ENCODE results near the gene AP5S1.
A peak's percentile ranks its signal among the peaks of the same experiment; 100 is the strongest.

AP5S1 gene

DNA sequence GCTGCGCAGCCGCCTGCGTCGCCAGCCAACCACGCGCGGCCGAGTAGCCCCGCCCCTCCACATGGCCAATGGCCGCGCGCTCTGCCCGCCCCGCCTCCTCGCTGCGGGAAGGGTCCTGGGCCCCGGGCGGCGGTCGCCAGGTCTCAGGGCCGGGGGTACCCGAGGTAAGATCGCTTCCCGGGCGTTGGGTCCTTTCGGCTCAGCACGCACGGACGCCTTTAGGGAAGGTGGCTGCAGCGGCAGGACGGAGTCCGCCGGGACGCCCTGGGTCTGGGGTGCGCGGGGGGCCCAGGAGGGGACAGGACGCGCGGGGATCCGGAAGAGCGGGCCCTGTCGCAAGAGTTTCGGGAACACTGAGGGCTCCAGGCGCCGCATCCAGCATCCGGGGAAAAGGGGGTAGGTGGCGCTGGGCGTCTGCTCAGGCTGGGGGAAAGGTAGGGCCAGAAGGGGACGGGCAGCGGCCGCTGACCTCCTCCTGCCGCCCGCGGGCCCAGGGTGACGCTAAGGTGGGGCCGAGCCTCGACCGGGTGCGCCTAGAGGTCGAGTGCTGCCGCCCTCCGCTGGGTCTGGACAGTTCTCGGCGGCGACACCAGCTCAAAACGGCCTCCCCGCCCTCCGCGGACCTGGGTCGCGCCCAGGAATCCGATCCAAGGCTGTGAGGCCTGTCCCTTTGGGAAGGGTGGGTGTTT lies 26.5 kb downstream of the AP5S1 start, which contains the start of gene MAVS:
Gene MAVS, plus strand, starts transcription at position 95 of the 689 bp plus-strand sequence. CDS start 7,791 bp downstream, outside the sequence.
- peak; percentile 91 for DNase-seq

GRCh38 chr20:3847429-3847940 lies 27.1 kb downstream of the AP5S1 start:
- DNase-seq = no peak

DNA sequence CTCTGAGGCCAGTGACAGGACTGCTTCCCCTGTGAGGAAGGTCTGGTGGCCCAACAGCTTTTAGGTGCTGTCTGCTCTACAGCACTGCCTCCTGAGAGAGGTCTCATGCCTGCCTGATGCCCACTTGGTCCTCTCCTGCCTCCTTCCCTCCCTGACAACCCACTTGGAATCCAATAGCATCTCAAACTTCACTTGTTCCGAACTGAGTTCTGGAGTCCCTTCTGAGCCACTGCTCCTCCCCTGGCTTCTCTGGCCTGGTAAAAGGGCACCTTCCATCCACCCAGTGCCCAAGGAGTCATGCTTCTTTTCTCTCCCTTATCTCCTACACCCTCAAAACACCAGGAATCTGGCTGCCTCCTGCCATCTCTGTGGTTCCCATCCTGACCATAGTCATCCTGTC lies 28.2 kb downstream of the AP5S1 start:
- no peak for DNase-seq

DNA sequence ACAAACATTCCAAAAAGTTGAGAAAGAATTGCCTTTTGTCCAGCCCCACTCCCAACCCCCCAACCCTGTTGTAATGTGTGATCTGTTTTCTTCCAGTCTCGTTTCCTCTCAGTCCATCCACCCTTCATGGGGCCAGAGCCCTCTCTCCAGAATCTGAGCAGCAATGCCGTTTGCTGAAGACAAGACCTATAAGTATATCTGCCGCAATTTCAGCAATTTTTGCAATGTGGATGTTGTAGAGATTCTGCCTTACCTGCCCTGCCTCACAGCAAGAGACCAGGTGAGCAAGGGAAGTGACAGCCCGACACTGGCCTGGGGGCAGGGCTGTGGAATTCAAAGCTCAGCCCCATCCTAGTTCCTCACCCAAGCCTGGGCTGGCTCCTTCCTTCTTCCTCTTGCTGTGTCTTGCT lies 34.1 kb downstream of the AP5S1 start:
- no peak for DNase-seq

GRCh38 chr20:3857405-3857804 lies 37.1 kb downstream of the AP5S1 start:
- DNase-seq = peak; percentile 95

DNA sequence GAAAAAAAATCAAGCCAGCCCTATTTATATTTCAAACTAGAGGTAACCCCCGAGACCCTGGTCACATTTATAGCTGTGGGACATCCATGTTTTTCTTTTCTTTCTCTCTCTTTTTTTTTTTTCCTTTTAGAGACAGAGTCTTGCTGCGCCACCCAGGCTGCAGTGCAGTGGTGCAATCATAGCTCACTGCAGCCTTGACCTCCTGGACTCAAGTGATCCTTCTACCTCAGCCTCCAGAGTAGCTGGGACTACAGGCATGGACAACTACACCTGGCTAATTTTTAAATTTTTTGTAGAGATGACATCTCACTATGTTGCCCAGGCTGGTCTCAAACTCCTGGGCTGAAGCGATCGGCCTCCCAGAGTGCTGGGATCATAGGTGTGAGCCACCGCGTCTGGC lies 38.3 kb downstream of the AP5S1 start:
- no peak for DNase-seq

- no peak for DNase-seq
These were observed 40.8 kb downstream of the AP5S1 start for GRCh38 chr20:3861191-3861590.

- DNase-seq = no peak
These were observed 42.0 kb downstream of the AP5S1 start for GRCh38 chr20:3862333-3862732.

GRCh38 chr20:3863317-3863716 lies 43.0 kb downstream of the AP5S1 start:
- DNase-seq = no peak

- DNase-seq = no peak
These were observed 44.2 kb downstream of the AP5S1 start for GRCh38 chr20:3864518-3864917.

DNA sequence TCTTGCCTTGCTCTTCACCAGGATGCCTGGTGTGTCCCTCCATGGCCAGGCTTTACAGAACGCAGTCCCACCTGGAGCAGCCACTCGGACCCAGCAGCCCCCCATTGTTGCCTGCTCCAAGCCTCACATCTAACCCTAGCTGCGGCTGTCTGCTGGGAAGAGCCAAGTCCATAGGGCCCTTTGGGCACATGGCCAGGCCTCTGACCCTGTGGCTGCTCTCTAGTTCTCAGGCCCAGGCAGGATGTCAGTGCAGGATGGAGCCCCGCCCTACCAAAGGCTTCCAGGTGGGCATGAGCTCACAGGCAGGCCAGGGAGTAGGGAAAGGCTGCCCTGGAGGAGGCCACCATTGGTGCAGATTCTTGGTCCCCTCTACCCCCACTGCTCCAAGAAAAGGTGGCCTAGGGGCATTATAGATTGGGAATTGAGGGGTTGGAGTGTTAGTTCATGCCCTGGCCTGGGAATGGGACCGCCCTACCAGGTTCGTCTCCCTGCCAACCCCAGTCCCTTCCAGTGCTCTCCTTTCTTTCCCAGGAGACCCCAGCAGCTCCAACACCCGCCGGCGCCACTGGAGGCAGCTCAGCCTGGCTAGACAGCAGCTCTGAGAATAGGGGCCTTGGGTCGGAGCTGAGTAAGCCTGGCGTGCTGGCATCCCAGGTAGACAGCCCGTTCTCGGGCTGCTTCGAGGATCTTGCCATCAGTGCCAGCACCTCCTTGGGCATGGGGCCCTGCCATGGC lies 45.0 kb downstream of the AP5S1 start:
- DNase-seq = no peak

GRCh38 chr20:3865887-3866407 lies 45.6 kb downstream of the AP5S1 start:
- no peak for DNase-seq

- DNase-seq = no peak
These were observed 46.1 kb downstream of the AP5S1 start for GRCh38 chr20:3866464-3866863.

- no peak for DNase-seq
These were observed 47.5 kb downstream of the AP5S1 start for GRCh38 chr20:3867802-3868201.

DNA sequence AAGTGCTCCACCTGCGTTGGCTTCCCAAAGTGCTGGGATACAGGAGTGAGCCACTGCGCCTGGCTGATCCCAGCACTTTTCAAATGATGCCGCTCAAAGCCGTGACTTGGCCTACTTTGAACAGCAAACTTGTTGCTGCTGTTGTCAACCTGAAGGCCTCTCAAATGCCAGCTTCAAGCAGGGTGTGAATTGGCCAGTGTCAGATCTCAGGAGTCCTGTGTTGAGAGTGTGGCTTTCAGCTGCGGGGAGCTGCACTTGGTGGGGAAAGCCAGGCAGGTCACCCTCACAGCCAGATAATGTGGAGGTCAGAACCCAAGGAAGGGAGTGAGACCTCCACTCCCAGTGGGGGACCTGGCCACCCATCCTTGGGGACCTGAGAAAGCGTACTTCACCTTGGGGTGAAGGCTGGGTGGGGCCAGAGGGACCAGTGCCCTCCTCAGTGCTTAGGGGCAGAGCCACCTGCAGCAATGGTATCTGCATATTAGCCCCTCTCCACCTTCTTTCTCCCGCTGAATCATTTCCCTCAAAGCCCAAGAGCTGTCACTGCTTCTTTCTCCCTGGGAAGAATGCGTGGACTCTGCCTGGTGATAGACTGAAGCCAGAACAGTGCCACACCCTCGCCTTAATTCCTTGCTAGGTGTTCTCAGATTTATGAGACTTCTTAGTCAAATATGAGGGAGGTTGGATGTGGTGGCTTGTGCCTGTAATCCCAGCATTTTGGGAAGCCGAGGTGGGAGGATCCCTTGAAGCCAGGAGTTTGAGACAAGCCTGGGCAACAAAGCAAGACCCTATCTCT lies 49.7 kb downstream of the AP5S1 start:
- no peak for DNase-seq

DNA sequence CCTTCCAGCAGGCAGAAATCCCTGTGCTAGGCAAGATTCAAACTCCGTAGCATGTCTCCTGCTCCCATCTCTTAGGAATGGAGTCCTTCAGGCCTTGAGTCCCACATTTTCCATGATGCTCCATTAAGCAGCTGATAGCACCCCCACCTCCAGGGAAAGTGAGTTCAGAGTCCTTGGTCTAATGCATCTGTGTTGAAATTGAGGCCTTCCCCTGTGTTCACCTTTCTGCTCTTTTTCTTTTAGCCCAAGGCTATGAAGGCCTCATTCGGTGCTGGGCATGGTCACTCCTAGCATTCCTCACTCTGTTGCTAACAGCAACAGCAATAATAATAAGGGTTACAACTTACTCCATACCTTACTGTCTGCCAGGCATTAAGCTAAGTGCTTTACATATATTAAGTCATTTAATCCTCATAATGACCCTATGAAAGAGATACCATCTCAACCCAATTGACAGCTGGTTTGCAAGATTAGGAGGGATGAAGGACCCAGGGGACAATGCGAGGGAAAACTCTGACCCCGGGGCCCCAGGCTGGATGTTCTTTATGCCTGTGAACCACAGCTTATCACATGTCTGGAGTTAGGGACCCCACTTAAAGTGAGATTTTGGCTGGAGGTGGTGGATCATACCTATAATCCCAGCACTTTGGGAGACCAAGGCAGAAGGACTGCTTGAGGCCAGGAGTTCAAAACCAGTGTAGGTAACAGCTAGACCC lies 51.4 kb downstream of the AP5S1 start:
- no peak for DNase-seq

DNA sequence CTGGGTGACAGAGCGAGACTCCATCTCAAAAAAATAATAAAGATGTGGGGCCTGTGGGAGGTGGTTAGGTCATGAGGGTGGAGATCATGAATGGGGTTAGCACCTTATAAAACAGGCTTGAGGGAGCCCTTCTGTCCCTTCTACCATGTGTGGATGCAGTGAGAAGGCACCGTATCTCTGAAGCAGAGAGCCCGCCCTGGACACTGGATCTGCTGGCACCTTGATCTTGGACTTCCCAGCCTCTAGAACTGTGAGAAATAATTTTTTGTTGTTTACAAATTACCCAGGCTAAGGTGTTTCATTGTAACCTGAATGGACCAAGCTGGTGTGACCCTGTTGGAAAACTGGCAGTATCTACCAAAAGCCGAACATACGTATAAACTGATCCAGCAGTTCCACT lies 53.2 kb downstream of the AP5S1 start:
- no peak for DNase-seq

DNA sequence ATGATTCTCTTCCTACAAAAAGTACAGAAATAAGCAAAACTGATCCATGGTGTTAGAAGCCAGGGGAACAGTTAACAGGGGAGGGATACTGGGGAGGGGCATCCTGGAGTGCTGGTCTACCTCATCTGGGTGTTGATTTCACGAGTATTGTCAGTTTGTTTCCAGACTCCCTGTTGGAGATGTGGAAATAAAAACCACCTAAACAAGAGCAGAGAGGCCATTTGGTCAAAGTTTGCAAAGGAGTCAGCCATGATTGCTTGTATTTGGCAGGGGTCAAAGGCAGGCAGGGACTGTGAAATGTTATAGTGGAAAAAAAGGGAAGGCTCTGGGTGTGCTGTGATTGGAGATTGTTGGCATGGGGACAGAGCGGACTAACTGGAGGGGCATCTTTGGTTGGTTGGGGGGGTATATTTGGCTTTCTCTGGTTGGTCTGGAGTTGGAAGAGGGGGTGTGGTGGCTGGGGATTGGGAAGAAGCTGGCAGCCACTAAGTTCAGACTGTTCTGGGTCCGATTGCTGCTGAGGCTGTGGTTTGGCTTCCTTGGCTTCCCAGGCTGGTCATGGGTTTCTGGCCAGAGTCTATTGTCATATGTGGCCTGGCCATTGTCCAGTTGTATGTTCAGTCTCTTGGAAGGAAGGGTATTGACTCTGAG lies 54.0 kb downstream of the AP5S1 start:
- no peak for DNase-seq

GRCh38 chr20:3875378-3875974 lies 55.1 kb downstream of the AP5S1 start:
- DNase-seq = no peak

GRCh38 chr20:3876000-3876399 lies 55.7 kb downstream of the AP5S1 start:
- no peak for DNase-seq

DNA sequence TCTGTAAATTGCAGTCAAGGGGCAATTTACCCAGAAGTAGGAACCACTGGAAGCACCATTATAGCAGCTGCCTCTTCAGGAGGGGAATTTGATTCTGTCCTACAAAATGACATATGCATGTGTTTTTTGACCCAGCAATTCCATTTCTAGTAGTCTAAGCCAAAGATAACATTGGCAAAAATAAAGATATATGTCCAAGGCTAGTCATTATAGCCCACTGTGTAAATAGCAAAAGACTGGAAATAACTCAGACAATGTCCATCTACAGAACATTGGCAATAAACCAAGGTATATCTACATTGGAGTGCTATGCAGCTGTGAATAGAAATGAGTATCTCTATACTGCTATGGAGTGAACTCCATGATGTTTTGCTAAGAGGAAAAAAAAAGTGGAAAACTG lies 56.3 kb downstream of the AP5S1 start:
- no peak for DNase-seq
